ENCODE measurements around the gene FOCAD.
"Not testable (repeated sequence)": the region's sequence is repeated elsewhere in the genome, so short reads cannot be mapped to it uniquely, and the experiment has no call there.

The FOCAD gene

GRCh38 chr9:20898885-20899554 is 215.0 kb downstream of the FOCAD start:
- no peak for DNase-seq

DNA sequence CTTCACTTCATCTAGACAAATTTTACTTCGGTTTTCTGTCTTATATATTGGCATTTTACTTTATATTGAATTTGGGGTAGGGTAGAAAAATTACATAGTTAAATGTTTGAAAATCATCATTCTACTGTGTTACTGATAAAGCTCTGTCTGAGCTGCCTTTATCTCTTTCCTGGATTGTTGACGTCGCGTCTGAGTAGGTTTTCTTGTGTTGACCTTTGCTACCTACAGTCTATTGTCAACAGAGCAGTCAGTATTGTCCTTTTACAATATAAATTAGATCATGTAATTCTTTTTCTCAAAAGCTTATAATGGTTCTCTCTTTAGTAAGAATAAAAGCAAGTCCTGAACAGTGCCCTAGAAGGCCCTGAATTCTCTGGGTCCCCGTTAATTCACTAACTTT is 219.2 kb downstream of the FOCAD start:
- DNase-seq: no peak

GRCh38 chr9:20904995-20905394 is 220.9 kb downstream of the FOCAD start:
- DNase-seq: no peak

- no peak for DNase-seq
Observed at GRCh38 chr9:20906326-20906725, 222.3 kb downstream of the FOCAD start.

- no peak for DNase-seq
Observed at GRCh38 chr9:20908461-20908860, 224.4 kb downstream of the FOCAD start.

DNA sequence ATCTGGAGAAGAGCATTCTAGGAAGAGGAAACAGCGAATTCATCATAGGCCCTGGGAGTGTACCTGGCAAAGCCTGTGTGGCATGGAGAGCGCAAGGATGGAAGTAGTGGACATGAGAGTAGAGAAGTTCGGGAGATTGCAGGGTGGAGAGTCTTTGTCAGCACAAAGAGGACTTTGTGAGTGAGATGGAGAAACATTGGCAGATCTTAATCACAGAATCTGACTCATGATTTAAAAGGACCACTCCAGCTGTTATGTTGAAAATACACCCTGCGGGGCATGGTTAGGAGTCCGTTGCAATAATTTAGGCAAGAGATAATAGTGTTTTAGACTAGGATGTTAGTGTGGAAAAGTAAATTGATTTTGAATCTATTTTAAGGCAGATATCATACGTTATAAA is 230.5 kb downstream of the FOCAD start:
- DNase-seq: no peak

- DNase-seq: no peak
Observed at GRCh38 chr9:20921362-20921761, 237.3 kb downstream of the FOCAD start.

DNA sequence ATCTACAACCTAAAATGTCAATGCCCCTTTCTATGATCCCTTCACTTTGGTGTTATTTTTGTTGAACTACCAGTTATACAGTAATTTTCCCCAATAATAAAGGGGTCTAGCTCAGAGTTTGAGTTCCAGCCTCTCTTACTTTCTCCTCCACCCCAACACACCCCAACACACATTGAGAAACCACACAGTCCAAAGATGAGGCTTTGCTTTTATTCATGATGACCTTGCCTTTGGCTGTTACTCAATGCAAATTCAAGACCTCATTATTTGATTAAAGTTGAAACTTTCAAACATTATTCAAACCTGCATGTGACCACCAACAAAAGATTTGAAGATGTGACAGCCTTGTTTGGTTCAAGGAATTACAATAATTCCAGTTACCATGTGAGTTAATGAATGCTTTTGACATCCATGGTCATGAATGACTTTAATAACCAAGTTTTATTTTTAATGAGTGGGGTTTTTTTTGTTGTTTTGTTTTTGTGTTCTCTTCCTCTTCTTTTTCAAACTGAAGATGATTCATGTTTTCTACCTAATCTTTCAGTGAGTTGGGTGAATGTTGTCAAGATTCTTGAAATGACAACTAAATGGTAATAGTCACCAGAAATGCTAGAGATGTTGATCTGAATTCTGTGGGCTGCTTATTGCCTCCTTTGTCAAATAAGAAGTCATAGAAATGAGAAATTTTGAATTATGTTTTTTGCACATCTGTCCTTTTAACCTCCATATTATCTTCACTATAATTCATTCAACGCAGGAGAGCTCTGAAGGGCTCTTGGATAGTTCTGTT is 241.4 kb downstream of the FOCAD start:
- no peak for DNase-seq

DNA sequence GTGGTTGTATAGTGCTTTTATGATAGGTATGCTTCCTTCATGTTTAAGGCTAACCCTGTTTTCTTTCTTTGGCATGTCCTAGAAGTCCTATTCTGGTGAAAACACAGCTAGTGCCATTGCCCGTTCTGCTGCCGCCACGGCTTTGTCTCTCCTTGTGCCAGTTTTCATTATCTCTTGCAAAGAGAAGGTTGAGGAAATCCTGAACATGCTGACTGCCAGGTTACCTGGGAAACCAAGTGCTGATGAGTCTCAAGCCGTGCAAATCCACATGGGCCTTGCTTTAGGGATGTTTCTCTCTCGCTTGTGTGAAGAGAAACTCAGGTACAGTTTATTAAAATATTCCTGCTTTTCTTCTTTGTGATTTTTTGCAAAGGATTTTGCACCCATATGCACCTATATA is 245.2 kb downstream of the FOCAD start:
- DNase-seq: no peak

- no peak for DNase-seq
Observed at GRCh38 chr9:20930836-20931235, 246.8 kb downstream of the FOCAD start.

GRCh38 chr9:20940447-20941173 is 256.6 kb downstream of the FOCAD start:
- DNase-seq: no peak

DNA sequence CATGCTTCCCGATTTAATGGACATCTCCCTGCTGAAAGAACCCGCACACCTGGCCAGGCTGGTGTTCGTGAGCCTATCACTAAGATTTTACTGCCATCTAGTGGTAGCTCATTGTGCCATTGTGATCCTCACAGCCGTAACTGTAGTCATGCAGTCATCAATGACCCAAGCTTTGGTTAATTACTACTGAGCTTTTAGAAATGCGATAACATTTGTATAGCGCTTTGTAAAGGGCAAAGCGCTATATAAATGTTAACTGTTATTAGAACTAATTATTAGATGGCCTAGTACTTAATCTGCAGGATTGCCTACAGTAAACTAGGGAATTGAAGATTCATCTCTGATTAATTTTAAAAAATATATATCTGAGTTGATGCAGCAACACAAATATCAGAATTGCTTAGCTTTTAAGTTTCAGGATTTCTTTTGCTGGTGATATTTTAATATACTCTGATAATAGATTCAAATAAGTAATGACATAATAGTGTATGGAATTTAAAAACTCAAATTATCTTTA is 257.2 kb downstream of the FOCAD start:
- peak; percentile 46 for DNase-seq

GRCh38 chr9:20944507-20944906 is 260.4 kb downstream of the FOCAD start:
- no peak for DNase-seq

DNA sequence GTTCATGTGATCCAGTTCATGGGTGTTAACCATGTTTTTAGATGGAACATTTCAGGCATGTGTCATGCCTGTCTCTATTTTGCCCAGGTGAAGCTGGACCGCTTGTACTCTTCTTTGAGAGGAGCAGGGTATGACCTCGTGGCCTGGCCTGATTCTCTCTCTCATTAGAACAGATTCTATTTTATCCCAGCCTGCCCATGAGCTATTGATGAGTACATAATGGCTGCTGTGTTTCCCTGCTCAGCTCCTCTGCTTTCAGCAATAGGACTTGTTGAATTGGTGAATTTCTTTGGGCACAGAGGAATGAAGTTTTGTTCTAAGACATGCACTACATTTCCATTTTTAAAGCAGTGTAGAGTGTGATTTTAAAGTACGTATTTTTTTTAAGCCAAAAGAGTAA is 261.2 kb downstream of the FOCAD start:
- DNase-seq: no peak

GRCh38 chr9:20945856-20946255 is 261.8 kb downstream of the FOCAD start:
- DNase-seq: no peak

DNA sequence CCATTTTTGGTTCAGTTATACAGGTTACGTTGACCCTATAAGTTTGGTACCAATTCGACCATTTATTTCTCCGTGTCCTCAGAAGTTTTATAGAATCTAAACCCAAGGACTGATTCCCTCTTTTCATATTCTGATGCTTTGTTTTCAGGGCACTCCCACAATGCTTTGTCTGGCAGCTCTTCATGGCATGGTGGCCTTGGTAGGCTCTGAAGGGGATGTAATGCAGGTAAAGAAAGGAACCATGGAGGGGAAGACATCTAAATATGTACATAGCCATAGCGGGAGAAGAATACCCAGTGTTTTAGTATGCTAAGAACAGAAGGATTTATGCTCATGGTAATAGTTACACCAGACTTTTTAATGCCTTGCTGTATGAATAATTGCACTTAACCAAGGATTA is 264.6 kb downstream of the FOCAD start:
- no peak for DNase-seq

GRCh38 chr9:20950707-20951106 is 266.6 kb downstream of the FOCAD start:
- DNase-seq: no peak

GRCh38 chr9:20962536-20963225 is 278.6 kb downstream of the FOCAD start:
- DNase-seq: no peak

DNA sequence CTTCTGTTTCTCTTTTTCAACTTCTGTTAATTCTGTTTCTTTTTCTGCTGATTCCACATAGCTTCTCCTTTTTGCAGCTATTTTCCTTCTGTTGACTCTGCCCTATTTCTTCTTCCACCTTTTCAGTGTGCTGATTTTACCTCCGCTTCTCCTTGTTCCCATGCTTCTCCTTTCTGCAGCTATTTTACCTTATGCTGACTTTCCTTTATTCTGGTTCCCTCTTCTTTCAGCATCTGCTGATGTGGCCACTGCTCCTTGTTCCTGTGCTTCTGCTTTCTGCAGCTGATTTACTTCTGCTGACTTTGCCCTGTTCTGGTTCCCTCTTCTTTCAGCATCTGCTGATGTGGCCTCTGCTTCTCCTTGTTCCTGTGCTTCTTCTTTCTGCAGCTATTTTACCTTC is 288.6 kb downstream of the FOCAD start:
- no peak for DNase-seq

GRCh38 chr9:20973246-20973947 is 289.3 kb downstream of the FOCAD start:
- DNase-seq: not testable (repeated sequence)

- not testable (repeated sequence) for DNase-seq
Observed at GRCh38 chr9:20974191-20974938, 290.3 kb downstream of the FOCAD start.

DNA sequence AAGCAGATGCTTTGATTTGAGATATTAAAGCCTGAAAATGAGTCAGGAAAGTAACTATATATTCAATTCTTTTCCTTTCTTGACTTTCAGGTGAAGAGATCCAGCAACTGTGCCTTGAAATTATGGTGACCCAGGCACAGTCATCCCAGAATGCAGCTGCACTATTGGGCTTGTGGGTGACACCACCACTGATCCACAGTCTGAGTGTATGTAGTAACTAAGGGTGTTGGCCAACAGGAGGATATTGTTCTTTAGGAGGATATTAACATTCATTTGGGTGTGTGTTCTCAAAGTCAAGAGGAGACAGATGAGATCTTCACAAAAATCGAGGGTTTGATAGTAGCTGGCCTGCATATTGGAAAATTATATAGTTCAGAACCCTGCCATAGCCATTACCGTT is 294.2 kb downstream of the FOCAD start:
- no peak for DNase-seq
